DMS53 (cell line): ENCODE results near the gene KRIT1.
"Not testable (repeated sequence)": the region's sequence is repeated elsewhere in the genome, so short reads cannot be mapped to it uniquely, and the experiment has no call there.

Experiments used
- DNase-seq: peaks from one replicate; lab custom pipeline; 2025; lab: John Stamatoyannopoulos, UW

Gene KRIT1

GRCh38 chr7:92246360-92247101 lies 817 bp upstream of the KRIT1 start:
- peak; percentile 74 for DNase-seq

- DNase-seq: peak; percentile 62
These were observed 767 bp downstream of the KRIT1 start for GRCh38 chr7:92244808-92245486.

- no peak for DNase-seq
These were observed 2.7 kb downstream of the KRIT1 start for GRCh38 chr7:92242972-92243371.

GRCh38 chr7:92230547-92230946 lies 15.2 kb downstream of the KRIT1 start:
- DNase-seq: no peak

GRCh38 chr7:92228742-92229141 lies 17.0 kb downstream of the KRIT1 start:
- DNase-seq: no peak

GRCh38 chr7:92228100-92228499 lies 17.6 kb downstream of the KRIT1 start:
- DNase-seq: no peak

GRCh38 chr7:92226981-92227380 lies 18.7 kb downstream of the KRIT1 start:
- no peak for DNase-seq

GRCh38 chr7:92221766-92222165 lies 23.9 kb downstream of the KRIT1 start:
- DNase-seq: peak; percentile 27

GRCh38 chr7:92206672-92207071 lies 39.0 kb downstream of the KRIT1 start:
- DNase-seq: no peak

- DNase-seq: no peak
These were observed 39.7 kb downstream of the KRIT1 start for GRCh38 chr7:92205987-92206386.

- no peak for DNase-seq
These were observed 44.9 kb downstream of the KRIT1 start for GRCh38 chr7:92200791-92201190.

- DNase-seq: no peak
These were observed 53.4 kb downstream of the KRIT1 start for GRCh38 chr7:92192326-92192725.

GRCh38 chr7:92189246-92189645 lies 56.5 kb downstream of the KRIT1 start:
- not testable (repeated sequence) for DNase-seq

- DNase-seq: not testable (repeated sequence)
These were observed 61.4 kb downstream of the KRIT1 start for GRCh38 chr7:92184294-92184693.

GRCh38 chr7:92178928-92179924 lies 66.5 kb downstream of the KRIT1 start, which contains the start of gene LRRD1:
TSS of gene LRRD1 (minus strand) at chr7:92179142. CDS start at chr7:92165202, 13,940 bp downstream.
- DNase-seq: peak; percentile 97

GRCh38 chr7:92177362-92177761 lies 68.4 kb downstream of the KRIT1 start:
- DNase-seq: no peak

GRCh38 chr7:92169529-92169928 lies 76.2 kb downstream of the KRIT1 start:
- DNase-seq: not testable (repeated sequence)

- DNase-seq: no peak
These were observed 84.4 kb downstream of the KRIT1 start for GRCh38 chr7:92161271-92161670.

- DNase-seq: no peak
These were observed 86.8 kb downstream of the KRIT1 start for GRCh38 chr7:92158660-92159575.

- no peak for DNase-seq
These were observed 88.7 kb downstream of the KRIT1 start for GRCh38 chr7:92156990-92157389.

GRCh38 chr7:92155108-92155739 lies 90.5 kb downstream of the KRIT1 start:
- DNase-seq: no peak
